CD4-positive, alpha-beta T cell treated with Interleukin-17A for 1 hour (primary cell): Measurements from ENCODE around the gene RPUSD1.
"Not testable (repeated sequence)": the region's sequence is repeated elsewhere in the genome, so short reads cannot be mapped to it uniquely, and the experiment has no call there.

Experiments used
- DNase-seq: peaks from one replicate; pipeline ENCODE4 v3.0.0-alpha.2; 2020

RPUSD1 gene

DNA sequence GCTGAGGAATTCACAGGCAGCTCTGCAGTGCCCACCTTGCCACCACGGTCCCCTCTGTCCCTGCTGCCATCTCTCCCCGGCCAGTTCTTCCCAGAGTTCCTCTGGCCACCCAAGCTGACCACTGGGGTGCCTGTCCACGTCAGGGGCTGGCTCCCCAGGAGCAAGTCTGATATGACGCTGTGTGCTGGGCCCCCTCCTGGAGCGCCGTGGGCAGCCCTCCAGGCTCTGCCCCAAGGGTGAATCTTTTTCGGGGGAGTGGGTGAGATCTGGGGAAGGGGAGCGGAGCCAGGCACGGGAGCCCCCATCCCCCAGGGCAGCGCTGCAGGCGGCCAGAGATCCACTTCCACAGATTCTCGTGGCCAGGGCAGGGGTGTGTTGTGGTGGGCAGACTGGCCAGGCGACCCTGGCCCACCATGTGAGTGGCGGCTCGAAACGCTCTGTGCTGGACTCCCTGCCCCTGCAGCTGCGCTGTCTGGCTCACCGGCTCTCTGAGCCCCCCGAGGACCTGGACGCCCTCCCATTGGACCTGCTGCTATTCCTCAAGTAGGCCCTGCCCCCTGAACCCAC lies 23.9 kb downstream of the RPUSD1 start:
- DNase-seq = no peak

DNA sequence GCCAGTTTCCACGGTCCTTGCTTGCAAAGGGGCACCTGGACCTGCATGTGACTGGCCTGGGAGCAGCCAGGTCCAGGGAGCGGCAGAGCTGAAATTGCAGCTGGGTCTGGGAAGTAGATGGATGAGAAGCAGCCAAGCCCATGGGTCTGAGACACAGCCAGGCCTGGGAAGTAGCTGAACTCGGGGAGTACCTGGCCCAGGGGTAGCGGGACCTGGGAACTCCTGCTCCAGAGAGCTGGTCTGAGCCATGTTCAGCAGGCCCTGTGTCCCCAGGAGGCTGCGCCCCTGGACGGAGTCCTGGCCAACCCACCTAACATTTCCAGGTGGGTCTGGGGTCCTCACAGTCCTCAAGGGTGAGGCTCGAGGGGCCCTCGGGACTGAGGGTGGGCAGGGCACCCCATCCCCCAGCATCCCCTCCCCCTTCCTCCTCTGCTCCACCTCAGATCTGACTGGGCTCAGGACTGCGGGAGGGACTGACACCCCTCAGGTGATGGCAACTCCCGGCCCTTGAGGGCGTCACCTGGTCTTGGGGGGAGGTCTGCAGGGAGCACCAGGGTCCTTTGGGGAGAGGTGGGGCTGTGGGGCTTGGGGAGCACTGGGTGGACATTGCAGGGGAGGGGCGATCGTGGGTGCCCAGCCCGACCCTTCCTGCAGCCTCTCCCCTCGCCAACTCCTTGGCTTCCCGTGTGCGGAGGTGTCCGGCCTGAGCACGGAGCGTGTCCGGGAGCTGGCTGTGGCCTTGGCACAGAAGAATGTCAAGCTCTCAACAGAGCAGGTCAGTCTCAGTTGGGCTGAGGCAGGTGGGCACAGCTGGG lies 24.6 kb downstream of the RPUSD1 start:
- no peak for DNase-seq

DNA sequence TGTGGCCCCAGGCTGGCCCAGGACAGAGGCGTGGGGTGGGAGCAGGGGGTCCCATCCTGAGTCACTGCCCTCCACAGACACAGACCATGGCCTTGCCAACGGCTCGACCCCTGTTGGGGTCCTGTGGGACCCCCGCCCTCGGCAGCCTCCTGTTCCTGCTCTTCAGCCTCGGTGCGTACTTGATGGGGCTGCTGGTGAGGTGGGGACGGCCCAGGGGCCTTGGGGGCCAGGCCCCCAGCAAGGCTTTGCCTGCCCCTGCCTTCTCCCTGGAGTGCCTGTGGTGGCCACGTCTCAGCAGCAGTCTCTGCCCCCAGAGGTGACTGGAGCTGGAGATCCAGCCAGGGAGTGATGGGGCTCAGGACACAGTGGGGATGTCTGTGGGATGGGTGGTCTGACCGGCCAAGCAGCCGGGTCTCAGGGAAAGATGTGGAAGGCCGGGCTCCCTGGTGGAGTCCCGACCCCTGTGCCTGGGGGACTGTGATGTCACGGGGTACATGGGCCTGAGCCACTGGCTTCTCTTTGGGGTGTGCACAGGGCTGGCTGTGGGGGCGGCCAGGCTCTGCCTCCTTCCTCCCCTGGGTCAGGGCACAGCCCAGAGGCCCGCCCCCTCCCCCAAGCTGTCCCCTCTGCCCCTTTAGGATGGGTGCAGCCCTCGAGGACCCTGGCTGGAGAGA lies 25.4 kb downstream of the RPUSD1 start:
- no peak for DNase-seq

DNA sequence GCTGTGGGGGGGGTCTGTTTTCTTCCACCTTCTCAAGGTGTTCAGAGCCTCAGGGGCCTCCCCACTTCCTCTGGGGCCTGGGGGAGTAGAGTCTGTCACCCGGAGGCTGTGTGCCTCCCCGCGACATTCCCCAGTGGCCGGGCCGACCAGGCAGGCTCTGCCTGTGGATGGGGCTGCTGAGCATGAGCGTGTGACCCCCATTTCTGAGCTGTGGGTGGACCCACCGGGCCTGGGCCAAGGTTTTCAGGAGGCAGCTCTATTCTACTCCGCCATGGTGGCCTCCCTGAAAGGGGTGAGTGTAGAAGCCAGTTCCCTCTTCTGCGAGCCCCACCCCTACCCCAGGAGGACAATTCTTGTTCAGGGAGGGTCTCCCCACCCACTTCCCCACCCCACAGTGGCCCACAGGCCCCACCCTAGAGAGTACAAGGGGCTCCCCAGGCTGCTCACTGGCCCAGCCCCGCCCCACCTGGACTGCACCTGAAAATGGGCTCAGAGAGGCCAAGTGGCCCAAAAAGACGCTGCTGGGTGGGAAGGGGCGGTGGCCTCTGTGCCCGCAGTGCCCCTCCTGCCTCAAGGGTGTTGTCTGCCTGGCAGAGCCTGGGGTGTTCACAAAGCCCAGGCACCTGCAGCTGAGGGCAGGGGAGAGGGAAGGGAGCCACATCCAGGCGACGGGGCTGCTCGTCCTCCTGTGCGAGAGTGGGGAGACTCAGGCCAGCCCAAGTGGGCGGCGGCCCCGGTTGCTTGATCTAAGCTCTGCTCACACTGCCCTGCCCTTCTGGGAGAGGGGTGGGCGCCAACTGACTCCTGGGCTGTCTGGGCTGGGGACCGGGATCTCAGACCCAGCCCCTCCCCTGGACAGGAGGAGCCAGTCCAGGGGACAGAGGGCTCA lies 26.3 kb downstream of the RPUSD1 start:
- no peak for DNase-seq

DNA sequence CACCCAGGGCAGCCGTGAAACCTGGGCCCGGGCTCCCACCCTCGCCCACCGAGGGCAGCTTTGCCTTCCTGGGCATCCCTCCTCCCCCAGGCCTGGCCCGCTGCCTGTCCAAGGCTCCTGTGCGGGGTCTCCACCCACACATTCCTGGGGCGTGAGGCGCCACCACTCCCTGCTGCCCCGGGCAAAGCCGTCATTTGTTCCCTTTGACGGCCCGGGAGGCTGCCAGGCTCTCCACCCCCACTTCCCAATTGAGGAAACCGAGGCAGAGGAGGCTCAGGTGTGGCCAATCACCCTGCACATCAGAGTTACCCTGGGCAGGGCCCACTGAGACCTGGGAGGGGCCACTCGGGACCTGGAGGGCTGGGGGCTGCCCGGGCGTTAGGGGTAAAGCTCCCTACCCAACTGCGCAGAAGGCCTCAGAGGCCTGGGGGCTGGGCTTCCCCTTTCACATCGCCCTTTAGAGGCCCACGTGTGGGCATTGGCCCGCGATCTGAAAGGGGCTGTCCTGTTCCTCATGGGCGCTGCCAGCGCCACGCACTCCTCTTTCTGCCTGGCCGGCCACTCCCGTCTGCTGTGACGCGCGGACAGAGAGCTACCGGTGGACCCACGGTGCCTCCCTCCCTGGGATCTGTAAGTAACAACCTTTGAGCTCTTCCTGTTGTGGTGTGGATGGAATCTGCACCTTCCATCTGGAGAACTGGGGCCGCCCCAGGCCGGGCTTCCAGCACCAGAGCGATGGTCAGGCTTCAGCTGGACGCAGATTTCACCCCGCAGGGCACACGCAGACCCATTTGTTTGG lies 27.4 kb downstream of the RPUSD1 start, which contains the start of gene MSLN:
TSS of gene MSLN (plus strand) at position 190 of the 799 bp plus-strand sequence. CDS start 1,947 bp downstream, outside the sequence.
- no peak for DNase-seq

DNA sequence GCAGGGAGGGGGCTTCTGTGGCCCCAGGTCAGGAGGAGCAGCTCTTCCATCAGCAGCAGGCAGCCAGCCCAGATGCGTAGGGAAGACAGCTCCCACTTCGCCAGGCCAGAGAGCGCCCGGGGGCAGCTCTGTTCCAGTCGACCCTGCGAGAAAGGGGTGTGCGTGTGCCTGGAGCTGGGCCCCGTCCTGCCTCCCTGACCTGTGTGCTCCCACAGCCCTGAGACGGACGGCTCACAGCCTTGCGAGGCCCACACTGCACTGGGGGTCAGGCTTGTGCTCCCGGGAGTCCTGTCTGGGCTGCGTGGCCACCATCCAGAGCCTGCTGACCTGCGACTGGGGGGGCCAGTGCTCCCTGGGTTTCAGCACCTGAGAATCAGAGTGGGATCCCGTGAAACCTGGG lies 28.1 kb downstream of the RPUSD1 start:
- DNase-seq = no peak

DNA sequence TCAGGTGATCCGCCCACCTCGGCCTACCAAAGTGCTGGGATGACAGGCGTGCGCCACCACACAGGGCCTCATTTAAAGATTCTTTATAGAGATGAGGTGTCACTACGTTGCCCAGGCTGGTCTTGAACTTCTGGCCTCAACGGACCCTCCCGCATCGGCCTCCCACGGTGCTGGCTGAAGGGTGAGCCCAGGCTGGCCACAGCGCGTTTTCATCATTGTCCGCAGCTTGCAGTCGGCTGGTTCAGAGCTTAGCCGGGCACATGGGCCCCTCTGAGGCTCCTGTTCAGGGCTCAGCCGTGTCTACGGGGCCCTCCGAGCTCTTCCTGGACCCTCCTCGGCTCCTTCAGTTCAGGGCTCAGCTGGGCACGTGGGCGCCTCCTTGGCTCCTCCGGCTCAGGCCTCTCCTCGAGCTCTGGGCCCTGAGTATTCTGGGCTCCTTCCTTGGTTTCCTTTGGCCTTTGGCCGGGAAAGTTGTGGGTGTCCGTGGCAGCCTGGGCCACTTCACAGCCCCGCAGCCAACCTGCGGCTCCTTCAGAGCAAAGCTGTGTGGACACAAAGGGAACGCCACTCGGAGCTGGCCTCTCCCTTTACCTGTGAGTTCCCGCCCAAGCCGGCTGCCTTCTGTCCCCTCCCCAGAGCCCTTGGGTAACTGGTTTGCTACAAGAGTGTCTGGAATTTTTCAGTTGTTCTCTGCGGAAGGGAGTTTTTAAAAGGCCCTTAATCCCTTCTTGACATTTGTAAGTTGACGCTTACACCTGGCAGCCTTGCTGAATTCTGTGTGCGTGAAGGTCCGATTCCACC lies 28.9 kb downstream of the RPUSD1 start:
- DNase-seq = no peak

DNA sequence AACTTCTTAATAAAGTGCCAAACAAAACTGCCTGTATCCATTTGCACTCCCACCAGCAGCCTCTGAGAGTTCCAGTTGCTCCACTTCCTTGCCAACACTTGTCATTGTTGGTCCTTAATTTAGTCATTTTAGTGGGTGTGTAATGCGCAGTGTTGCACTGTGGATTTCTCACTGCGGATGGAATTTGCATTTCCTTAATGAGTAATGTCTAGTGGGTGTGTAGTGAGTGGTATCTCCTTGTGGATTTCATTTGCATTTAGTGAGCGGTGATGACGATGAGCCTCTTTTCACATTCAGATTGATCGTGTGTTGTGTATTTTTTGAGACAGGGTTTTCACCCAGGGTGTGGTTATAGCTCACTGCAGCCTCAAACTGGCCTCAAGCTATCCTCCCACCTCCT lies 31.8 kb downstream of the RPUSD1 start:
- no peak for DNase-seq

DNA sequence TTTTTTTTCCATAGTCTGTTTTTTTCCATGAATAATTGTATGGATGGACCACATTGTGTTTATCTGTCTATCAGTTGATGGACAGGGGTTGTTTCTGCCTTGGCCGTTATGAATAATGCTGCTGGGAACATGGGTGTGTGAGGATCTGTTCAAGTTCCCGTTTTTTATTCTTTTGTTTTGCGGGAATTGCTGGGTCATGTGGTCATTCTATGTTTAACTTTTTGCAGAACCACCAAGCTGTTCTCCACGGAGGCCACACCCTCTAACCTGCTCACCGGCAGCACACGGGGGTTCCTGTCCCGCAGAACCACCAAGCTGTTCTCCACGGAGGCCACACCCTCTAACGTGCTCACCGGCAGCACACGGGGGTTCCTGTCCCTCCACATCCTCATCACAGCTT lies 33.5 kb downstream of the RPUSD1 start:
- DNase-seq = no peak

DNA sequence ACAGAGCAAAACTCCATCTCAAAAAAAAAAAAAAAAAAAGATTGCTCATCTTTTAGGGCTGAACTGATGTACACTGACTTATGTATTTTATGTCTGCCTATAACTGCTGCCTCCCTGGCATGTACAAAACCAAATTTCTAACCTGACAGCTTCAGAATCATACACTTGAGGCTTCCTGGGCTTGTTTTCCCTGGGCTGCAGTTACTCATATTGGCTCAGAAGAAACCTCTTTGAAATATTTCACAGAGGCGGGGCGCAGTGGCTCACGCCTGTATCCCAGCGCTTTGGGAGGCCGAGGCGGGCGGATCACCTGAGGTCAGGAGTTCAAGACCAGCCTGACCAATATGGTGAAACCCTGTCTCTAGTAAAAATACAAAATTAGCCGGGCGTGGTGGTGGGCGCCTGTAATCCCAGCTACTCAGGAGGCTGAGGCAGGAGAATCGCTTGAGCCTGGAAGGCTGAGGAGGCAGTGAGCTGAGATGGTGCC lies 34.0 kb downstream of the RPUSD1 start:
- not testable (repeated sequence) for DNase-seq

DNA sequence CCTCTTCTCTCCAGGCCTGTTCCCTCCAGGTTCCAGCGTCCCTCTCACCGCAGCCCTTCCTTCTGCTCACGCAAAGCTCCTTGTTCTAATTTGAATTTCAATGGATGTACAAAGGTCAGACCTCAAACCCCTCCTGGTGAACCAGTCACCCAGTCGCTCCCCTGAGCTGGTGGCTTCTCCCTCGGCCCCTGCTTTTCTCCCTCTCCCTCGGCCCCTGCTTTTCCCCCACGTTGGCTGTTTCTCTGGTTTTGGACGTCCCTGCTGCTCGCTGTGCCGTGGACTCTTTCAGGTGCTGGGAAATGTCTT lies 36.2 kb downstream of the RPUSD1 start:
- no peak for DNase-seq

DNA sequence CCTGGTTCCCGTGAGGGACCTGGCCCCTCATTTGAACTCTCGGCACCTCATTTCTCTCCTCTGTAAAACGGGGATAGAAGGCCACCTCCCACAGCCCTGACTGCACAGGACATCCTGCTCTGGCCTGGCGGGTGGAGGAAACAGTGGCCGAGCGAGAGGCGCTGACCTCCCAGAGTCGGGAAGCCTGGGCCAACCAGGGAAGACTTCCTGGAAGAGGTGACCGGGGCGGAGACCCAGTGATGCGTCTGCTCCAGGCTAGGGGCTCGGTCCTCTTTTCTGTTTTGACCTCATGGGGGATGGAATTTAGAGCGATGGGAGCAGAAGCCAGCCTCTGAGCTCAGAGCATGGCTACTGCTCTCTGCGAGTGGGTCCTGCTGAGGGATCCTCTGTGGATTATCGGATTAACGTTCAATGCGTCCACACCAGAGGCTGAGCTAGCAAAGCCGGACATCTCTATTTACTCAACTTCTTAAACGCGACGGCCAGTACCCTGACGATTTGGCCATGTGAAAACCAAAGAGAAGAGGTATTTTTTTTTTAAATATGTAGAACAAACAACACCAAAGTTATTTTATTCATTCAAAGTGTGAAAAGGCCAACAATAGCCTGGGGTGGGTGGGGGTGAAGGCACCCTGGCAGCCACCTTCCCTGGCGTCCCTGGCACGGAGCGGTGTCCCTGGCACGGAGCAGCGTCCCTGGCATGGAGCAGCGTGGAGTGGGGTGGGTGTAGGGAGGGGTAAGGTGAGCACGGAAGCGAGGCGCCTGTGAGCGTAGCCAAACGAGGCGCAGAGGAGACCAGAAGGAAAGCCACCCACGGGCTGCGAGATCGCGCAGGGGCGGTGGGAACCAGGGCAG lies 36.8 kb downstream of the RPUSD1 start:
- no peak for DNase-seq

DNA sequence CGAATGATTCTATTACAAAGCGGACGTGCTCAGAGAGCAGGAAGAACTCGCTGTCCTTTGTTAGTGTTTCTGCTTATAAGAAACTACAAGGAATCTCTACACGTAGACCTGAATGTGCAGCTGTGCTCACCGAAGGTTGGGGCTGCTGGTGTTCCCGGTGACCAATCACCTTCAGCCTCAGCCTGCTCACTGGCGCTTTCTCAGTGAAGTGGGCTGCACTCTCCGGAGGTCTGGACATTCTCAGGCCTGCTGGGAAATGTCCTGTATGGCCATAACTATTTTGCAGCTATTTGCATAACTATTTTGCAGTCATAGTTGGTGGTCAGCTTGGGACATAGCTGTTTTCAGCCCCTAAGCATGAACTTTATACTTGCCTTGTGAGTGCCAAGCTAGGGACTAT lies 37.7 kb downstream of the RPUSD1 start:
- DNase-seq = no peak

DNA sequence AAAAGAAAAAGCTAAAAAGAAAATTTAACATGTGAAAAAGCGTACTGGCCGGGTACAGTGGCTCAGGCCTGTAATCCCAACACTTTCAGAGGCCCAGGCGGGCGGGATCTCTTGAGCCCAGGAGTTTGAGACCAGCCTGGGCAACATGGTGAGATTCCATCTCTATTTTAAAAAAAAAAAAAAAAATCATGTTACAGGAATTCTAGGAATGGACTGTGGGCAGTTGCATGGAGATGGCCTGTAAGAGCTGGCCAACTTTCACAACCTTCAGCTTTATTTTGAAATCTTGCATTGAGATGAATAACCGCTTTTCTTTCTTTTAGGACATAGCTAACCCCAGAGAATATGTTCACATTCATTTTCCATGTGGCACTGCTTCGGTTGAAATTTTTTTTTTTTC lies 39.2 kb downstream of the RPUSD1 start:
- DNase-seq = no peak

DNA sequence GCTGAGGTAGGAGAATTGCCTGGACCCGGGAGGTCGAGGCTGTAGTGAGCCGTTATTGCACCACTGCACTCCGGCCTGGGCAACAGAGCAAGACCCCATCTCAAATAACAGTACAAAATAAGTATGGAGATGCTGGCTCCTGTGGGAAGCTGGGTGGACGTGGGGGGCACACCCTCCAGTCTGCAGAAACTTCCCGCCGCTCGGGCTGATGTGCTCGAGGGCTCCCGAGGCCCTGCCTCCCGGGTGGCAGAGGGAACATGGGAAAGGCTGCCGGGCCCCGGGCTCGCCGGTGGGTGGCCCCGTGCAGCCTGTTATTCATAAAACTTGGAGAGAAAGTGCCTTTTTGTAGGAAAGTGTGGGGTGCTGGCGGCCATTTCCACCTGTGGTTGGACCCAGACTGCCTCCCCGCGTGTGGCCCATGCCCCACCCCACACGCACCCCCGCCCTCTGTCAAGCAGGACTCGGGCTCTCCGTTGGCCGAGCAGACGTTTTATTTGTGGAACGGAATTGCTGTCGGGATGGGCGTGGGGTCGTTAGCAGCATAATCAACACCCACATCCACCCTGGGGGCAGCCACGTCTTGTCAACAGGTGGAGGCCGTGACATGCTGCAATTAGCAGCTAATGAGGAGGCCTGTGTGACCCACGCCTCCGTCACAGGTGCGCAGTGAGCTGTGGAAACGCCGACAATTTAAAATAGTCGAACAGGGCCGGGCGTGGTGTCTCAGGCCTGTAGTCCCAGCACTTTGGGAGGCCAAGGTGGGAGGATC lies 40.0 kb downstream of the RPUSD1 start:
- no peak for DNase-seq

DNA sequence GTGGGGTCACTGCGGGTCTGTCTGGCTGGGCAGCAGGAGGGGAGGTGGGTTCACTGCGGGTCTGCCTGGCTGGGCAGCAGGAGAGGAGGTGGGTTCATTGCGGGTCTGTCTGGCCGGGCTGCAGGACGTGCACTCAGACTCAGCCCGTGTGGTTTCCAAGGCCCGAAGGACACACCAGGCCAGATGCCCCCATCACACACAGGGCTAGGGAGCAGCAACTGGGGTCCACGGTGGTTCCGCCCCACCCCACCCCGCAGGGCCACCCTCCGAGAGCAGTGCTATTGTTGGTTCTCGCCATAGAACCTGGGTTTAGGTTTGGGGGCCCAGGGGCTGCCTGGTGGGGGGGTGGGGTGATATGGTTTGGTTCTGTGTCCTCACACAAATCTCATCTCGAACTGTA lies 41.5 kb downstream of the RPUSD1 start:
- no peak for DNase-seq

DNA sequence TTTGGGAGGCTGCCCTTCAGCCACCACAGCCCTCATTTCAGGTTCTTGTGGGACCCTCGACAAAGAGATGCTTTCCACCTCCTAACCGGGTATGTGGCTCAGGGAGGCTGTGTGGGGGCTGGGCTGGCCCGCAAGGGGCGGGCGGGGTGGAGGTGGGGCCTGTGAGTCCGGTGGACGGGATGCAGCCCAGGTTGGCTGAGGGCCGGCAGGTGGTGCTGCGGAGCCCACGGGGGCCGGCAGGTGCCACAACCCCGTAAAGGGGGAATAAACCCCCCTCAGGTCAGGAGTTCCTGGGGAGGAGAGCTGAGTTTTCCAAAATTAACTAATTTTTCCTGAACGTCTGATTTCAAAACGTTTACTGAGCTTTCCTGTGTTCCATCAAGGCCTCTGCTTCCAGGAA lies 42.4 kb downstream of the RPUSD1 start:
- DNase-seq = no peak

DNA sequence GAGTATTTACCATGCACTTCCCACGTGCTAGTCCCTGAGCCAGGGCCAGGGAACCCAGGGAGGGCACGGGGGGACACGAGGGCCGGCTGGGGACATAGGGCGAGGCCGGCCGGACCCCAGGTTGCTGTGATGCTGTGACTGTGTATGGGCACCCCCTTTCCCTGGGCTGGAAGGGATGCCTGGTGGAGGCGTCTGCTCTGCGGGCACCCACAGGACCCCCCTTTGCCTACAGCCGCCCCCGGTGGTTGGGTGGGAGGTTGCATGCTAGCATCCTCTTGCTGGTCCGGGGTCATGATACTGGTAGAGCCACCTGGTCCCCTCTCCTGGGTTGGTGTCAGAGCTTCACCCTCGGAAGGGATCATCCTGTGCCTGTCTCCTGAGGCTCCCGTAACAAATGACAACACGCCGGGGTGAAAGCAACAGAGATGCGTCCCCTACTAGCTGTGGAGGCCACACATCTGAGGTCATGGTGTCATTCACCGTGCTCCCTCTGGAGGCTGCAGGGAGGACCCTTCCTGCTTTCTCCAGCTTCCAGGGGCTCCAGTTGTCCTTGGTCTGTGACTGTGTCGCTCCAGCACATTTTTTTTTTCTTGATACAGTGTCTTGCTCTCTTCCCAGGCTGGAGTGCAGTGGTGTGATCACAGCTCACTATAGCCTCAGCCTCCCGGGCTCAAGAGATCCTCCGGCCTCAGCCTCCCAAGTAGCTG lies 44.2 kb downstream of the RPUSD1 start:
- DNase-seq = no peak

DNA sequence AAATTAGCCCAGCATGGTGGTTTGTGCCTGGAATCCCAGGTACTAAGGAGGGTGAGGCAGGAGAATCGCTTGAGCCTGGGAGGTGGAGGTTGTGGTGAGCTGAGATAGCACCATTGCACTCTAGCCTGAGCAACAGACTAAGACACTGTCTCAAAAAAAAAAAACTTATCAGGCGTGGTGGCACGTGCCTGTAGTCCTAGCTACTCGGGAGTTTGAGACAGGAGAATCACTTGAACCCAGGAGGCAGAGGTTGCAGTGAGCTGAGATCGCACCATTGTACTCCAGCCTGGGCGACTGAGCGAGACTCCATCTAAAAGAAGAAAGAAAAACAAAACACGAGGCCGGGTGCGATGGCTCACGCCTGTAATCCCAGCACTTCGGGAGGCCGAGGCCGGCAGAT lies 45.3 kb downstream of the RPUSD1 start:
- DNase-seq = not testable (repeated sequence)
